NCI-H1436 treated with DMSO at 0.1 percent for 48 hours (cell line): Measurements from ENCODE around the gene ANKK1.

ENCODE experiments used
- DNase-seq: peaks from one replicate; lab custom pipeline; 2025; lab: John Stamatoyannopoulos, UW

ANKK1 gene

GRCh38 chr11:113410414-113411135, 23.0 kb downstream of the ANKK1 start:
- no peak for DNase-seq

GRCh38 chr11:113411536-113411935, 24.0 kb downstream of the ANKK1 start:
- no peak for DNase-seq

DNA sequence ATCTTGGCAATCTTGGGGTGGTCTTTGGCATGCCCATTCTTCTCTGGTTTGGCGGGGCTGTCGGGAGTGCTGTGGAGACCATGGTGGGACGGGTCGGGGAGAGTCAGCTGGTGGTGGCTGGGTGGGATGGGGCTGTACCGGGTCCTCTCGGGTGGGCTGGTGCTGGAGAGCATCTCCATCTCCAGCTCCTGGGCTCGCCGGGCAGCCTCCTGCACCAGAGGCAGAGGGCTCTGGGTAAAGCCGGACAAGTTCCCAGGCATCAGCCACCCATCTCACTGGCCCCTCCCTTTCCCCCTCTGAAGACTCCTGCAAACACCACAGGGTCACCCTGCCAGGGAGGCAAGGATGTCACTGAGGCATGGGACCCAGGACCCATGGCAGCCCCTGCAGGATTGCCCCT, 25.1 kb downstream of the ANKK1 start:
- no peak for DNase-seq

DNA sequence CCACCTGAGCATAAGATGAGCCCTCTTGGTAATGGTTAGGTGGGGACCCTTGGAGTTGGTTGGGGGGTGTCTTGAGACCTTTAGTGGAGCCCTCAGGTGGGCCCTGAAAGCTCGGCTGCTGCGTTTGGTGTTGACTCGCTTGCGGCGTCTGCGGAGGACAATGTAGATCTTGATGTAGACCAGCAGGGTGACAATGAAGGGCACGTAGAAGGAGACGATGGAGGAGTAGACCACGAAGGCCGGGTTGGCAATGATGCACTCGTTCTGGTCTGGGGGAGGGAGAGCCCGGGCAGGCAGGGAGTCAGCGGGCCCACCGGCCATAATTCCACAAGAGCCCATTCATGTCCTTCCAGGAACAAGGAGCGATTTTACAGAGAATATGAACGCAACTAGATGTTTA, 27.8 kb downstream of the ANKK1 start:
- DNase-seq: no peak

DNA sequence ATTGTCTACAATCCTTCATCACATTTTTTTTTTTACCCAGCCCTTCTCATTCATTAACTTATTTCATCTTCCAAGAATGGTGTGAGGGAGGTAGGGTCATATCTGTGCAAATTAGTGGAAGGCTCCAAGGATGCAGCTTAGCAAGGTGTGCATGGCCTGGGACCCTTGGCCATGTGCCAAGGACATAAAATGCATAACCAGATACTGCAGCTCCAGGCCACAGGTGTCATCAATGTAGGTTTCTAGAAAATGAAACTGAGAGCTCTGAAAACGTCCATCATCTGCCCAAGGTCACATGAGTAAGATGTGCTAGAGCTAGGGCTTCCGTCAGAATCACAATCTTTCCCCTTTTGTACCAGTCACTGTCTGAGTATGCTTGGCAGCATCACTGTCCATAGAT, 29.8 kb downstream of the ANKK1 start:
- no peak for DNase-seq

- peak; percentile 6 for DNase-seq
Measured at GRCh38 chr11:113419454-113420003, 31.9 kb downstream of the ANKK1 start.

DNA sequence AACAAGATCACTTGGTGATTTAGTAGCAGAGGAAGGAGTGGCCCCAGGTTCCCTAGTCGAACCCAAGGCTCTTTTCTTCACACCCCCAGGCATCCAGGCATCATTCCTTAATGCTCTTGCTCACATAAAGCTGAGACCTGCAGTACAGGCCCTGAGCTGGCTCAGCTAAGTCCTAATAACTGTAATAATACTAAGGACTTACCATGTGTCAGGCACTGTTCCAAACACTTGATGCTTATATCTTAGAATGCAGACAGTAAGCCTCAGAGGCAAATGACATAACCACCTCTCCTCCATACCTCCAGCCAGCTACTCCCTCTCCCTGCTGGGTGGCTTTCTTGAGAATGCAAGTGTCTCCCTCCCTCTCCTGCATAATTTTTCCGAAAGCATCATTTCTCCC, 33.2 kb downstream of the ANKK1 start:
- no peak for DNase-seq

- no peak for DNase-seq
Measured at GRCh38 chr11:113426686-113427085, 39.1 kb downstream of the ANKK1 start.

GRCh38 chr11:113431746-113432145, 44.2 kb downstream of the ANKK1 start:
- DNase-seq: no peak

GRCh38 chr11:113435190-113435968, 47.8 kb downstream of the ANKK1 start:
- DNase-seq: no peak

DNA sequence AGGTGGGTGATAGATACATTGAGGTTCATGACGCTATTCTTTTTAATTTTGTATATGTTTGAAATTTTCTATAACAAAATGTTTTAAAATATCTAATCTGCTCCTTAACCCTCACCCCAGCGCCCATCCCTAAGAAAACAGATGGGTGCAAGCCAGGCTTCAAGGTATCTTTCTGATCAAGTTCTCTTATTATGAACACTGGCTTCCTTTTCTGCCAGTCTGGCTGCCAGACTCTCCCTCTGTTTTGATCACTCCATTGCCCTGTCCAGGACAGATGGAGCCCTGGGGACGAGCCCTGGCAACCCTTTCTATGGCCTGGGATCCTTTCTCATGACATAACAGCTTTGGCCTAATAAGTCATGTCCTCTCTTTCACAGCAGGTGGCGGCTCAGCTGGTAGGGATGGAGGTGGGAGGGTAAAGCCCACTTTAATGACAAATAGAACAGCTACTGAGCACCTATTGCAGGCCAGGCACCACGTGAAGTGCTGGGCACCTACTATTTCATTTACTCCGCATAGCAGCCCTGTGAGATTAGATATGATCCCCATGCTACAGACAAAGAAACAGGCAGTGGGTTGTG, 49.2 kb downstream of the ANKK1 start:
- no peak for DNase-seq

GRCh38 chr11:113440816-113441215, 53.2 kb downstream of the ANKK1 start:
- no peak for DNase-seq

DNA sequence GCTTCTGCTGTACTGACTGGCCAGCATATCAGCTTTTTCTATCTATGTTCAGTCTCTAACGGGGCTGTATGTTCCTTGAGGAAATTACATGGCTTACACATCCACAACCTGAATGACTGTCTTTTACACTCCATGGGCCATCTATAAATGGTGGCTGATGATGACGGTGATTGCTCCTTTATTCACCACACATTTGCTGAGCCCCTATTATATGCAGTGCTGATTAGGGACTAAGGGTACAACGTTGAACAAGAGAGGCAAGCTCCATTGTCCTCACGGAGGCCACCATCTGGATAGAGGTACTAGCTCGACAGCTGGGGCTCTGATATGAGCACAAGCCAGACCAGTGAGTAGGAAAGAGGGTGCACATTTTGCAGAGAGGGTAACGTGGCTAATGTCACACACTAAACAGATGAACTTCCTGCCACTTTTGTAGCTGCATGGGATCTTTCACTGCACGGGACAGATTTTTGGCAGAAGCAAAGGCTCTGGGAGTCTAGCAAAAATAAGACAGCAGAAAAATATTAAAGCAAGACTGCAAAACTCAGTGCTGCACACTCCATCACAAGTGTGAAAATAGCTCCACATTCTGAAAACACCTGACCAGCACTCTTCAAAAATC, 57.0 kb downstream of the ANKK1 start:
- DNase-seq: no peak

DNA sequence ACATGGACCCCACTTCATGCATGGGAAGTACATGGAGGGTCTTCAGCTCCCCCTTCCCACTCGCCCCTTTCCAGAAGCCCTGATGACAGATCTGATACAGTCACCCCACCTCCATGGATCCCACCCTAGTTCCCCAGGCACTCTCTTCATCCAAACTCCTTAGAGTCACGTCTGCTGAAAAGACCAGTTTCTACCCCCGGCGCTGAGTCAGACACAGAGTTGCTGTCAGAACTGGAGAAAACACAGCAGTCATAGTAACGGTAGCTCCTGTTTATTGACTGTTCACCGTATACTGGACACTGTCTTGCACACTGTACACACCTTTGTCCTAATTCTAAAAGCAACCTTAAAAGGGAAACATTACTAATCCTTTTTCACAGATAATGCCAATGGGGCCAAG, 58.5 kb downstream of the ANKK1 start:
- no peak for DNase-seq

- DNase-seq: no peak
Measured at GRCh38 chr11:113446938-113447337, 59.4 kb downstream of the ANKK1 start.

DNA sequence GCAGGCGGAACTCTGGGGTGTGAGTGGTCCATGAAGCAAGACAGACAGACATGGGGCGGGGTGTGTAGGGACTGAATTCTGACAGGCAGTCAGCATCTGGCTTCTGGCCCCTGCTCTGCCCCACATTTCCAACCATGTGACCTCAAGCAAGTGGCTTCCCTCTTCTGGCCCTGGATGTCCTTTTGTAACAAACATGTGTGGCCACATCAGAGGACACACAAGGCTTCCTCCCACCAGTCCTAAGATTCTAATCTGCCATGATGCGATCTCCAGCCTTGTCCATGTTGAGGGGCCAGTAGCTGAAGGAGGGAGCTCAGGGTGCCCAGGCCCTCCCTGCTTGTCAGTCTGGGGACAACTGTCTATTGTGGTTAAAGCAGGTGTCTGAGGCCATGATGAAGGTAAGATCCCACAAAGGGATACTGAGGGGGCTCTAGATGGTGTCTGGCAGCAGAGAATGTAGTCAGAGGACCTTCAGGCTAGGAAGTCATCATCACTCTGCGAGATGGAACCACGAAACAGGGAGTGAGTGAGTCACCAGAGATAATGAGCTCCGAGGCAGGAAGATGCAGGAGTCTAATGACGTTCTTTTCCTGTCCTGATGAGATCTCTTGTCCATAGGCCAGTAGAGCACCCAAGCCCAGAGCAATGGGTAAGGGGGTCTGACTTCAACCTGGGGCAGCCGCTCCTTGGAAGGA, 60.2 kb downstream of the ANKK1 start:
- no peak for DNase-seq

- DNase-seq: no peak
Measured at GRCh38 chr11:113448316-113448677, 60.7 kb downstream of the ANKK1 start.

- no peak for DNase-seq
Measured at GRCh38 chr11:113449743-113450142, 62.2 kb downstream of the ANKK1 start.
